Activated B cell treated with CpG ODN at 0.5 μM for 24 hours (primary cell): ENCODE data around the gene G0S2. TPM values are rescaled to one million over a fixed set of nuclear protein-coding genes. Genes with fewer than 3 reads are reported as not detected.
A peak's percentile ranks its signal among the peaks of the same experiment; 100 is the strongest.

ENCODE experiments used
- ATAC-seq: fragments of 200-7000 bp; cut with Tn5 transposase; one replicate; pipeline ENCODE4 v1.10.0; 2021; ENCODE audit warnings: low read depth, mild to moderate bottlenecking, moderate library complexity
- CTCF ChIA-PET: fragments of 350-600 bp; sonication (Branson Sonifier 250); formaldehyde crosslinking; loops from one replicate; lab custom pipeline; 2021; ENCODE audit warnings: antibody characterized with exemption; lab: Charles Lee
- POLR2A ChIA-PET: fragments of 350-600 bp; sonication (Branson Sonifier 250); formaldehyde crosslinking; loops from one replicate; lab custom pipeline; 2021; ENCODE audit warnings: antibody characterized with exemption; lab: Charles Lee
- DNase-seq: peaks from one replicate; pipeline ENCODE4 v3.0.0; 2022
- H3K27ac Mint-ChIP-seq: one replicate; pipeline ENCODE4 v1.8.0; 2020; ENCODE audit warnings: mixed read lengths
- H3K27me3 Mint-ChIP-seq: one replicate; pipeline ENCODE4 v1.8.0; 2021; ENCODE audit warnings: mixed read lengths
- H3K36me3 Mint-ChIP-seq: one replicate; pipeline ENCODE4 v1.8.0; 2021; ENCODE audit warnings: low read depth, mixed read lengths
- H3K4me1 Mint-ChIP-seq: one replicate; pipeline ENCODE4 v1.8.0; 2021; ENCODE audit warnings: mixed read lengths
- H3K4me3 Mint-ChIP-seq: one replicate; pipeline ENCODE4 v1.8.0; 2020; ENCODE audit warnings: mild to moderate bottlenecking, mixed read lengths
- H3K9me3 Mint-ChIP-seq: one replicate; pipeline ENCODE4 v1.8.0; 2020; ENCODE audit warnings: mixed read lengths
- intact Hi-C: fragments of 100-400 bp; cut with micrococcal nuclease; formaldehyde crosslinking; loops from one replicate; pipeline ENCODE4 v1.15.1; 2024
- total RNA-seq: library from RNA; stranded (reverse); gene quantifications from 2 replicates; pipeline ENCODE4 v1.2.3, GENCODE V29; 2022
- TF ChIP-seq, protein P1 (sequence below): fragments of 200-600 bp; IDR thresholded peaks from one replicate; pipeline ENCODE4 v1.8.0; 2022; ENCODE audit warnings: antibody characterized with exemption, mild to moderate bottlenecking

G0S2 gene
- total RNA-seq, 1 donor from 2014 or later, result 2.3 TPM

DNA sequence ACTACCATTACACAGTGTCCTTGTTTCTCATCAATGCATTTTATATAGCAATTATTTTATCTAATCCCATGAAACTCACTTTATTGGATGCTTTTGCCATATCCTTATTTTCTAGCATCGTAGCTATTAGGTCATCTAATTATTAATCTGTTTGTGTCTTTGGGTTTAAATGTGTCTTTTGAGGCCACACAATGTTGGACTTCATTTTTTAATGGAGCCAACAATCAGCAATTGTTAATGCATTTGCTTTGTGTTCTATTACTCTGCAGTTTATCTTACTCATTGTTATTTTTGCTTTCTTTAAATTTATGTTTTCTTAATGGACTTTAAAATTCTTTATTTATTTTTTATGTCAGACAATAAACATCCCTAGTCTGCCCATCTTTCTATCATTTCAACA is 27.6 kb downstream of the G0S2 start:
- H3K27ac Mint-ChIP-seq, result no peak overlapping the region
- CTCF ChIA-PET, result interaction anchor here (1.4 to 1.6 kb wide), 2 partner anchors 120 to 133 kb away, joined by 4 to 5 read pairs; no protein-coding TSS in a partner anchor
- TF ChIP-seq, protein P1, sequence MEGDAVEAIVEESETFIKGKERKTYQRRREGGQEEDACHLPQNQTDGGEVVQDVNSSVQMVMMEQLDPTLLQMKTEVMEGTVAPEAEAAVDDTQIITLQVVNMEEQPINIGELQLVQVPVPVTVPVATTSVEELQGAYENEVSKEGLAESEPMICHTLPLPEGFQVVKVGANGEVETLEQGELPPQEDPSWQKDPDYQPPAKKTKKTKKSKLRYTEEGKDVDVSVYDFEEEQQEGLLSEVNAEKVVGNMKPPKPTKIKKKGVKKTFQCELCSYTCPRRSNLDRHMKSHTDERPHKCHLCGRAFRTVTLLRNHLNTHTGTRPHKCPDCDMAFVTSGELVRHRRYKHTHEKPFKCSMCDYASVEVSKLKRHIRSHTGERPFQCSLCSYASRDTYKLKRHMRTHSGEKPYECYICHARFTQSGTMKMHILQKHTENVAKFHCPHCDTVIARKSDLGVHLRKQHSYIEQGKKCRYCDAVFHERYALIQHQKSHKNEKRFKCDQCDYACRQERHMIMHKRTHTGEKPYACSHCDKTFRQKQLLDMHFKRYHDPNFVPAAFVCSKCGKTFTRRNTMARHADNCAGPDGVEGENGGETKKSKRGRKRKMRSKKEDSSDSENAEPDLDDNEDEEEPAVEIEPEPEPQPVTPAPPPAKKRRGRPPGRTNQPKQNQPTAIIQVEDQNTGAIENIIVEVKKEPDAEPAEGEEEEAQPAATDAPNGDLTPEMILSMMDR, result no peak
- intact Hi-C loops, result no loop called here
- no peaks in the 10 kb centered on the region for H3K9me3 Mint-ChIP-seq
- no peak for ATAC-seq
- POLR2A ChIA-PET, result no interaction called here
- no peaks in the 10 kb centered on the region for H3K36me3 Mint-ChIP-seq
- DNase-seq, result no peak
- H3K4me3 Mint-ChIP-seq, result no peak overlapping the region
- peaks cover 11% of the 10 kb centered on the region for H3K4me1 Mint-ChIP-seq
- H3K27me3 Mint-ChIP-seq, result peaks cover 2% of the 10 kb centered on the region

DNA sequence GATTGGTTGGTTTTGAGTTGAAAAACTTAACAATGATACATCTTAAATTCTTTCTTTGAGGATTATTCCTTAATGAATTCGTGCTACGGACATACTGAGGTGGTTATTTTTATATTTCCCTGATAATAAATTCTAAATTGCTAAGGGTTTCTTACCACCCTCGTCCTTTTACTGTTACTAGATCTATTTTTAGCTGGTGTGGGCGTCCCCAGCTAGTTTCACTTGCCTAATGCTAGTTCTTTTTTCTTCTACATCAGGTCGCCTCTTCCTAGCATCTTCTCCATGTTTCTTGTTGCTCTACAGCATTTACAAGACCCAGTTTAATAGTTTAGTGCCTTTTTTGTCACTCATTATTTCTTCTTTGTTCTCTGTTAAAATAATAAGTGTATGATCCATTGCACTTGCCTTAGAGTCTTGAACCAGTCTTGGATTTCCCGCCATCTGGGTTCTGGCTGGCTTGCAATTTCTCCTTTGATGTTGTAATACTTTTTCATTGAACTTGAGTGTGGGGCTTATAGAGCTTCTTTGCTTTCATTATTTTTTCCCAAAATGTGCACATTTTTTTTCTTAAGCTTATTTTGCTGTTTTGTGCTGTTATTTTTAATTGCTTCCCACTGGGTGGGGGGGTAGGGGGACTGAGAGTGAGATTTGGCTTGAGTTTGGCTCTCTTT is 28.8 kb downstream of the G0S2 start:
- H3K4me3 Mint-ChIP-seq, result peak overlapping the region; percentile 3
- ATAC-seq, result no peak
- TF ChIP-seq, protein P1, result no peak
- H3K27me3 Mint-ChIP-seq, result peaks cover 6% of the 10 kb centered on the region
- H3K27ac Mint-ChIP-seq, result no peak overlapping the region
- DNase-seq, result no peak
- CTCF ChIA-PET, result interaction anchor here (1.6 kb wide), 1 partner anchor 119 kb away, joined by 4 read pairs; no protein-coding TSS in a partner anchor
- no peaks in the 10 kb centered on the region for H3K36me3 Mint-ChIP-seq
- H3K9me3 Mint-ChIP-seq, result no peaks in the 10 kb centered on the region
- H3K4me1 Mint-ChIP-seq, result peaks cover 11% of the 10 kb centered on the region
- POLR2A ChIA-PET, result interaction anchor here (0.8 kb wide), 1 partner anchor 9 kb away, joined by 3 read pairs; no protein-coding TSS in a partner anchor
- intact Hi-C loops, result no loop called here

DNA sequence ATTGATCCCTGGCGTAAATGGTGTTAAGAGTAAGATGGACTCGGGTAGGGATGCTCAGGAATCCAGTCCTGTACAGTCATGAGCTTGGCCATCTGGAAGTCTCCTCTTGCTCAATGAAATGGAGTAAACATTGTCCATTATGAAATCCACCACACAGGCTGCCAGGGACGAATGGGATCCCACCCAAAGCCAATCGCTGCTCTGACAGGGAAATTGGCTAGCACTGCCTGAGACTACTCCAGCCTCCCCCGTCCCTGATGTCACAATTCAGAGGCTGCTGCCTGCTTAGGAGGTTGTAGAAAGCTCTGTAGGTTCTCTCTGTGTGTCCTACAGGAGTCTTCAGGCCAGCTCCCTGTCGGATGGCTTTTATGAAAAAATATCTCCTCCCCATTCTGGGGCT is 29.4 kb downstream of the G0S2 start, which contains the start of gene HSD11B1:
Gene HSD11B1, plus strand, starts transcription at position 263 of the 400 bp plus-strand sequence. Its CDS starts 97 bp downstream, at position 360.
- H3K9me3 Mint-ChIP-seq, result no peaks in the 10 kb centered on the region
- POLR2A ChIA-PET, result no interaction called here
- ATAC-seq (no peak), DNase-seq (no peak)
- TF ChIP-seq, protein P1, result no peak
- no peaks in the 10 kb centered on the region for H3K36me3 Mint-ChIP-seq
- intact Hi-C loops, result no loop called here
- CTCF ChIA-PET, result no interaction called here
- peaks cover 11% of the 10 kb centered on the region for H3K4me1 Mint-ChIP-seq
- peaks cover 6% of the 10 kb centered on the region for H3K27me3 Mint-ChIP-seq
- no peak within 1 kb of the TSS for H3K27ac Mint-ChIP-seq
- peak within 1 kb of the TSS; percentile 3 for H3K4me3 Mint-ChIP-seq

DNA sequence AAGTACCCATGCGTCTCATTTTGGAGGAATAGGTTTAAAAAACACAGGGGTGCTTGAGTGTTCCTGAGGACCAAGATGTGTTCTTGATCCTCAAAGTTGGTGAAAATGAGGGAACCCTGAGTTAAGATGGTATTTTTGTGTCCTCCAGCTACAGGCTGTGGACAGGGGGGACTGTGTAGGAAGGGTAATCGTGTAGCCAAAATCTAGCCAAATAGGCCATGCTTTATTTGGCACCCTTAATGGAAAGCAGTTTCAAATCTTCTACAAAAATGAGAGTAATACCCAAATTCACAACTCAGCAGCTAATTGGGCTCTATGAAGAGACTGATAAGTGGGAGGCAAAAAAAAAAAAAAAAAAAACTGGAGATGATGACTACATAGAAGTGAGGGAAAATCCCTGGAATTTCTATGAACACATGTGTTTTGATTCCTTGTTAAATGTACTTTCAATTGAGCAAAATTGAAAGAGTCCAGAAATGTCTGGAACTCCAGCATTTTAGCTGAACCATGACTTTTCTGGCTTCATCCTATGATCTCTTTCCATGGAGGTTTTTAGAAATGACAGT is 29.9 kb downstream of the G0S2 start:
- ATAC-seq (no peak), DNase-seq (no peak)
- ChIA-PET POLR2A (interaction anchor here (0.7 kb wide), 1 partner anchor 9 kb away, joined by 5 read pairs; no protein-coding TSS in a partner anchor), CTCF (no interaction called here)
- Mint-ChIP-seq H3K27ac (no peak overlapping the region), H3K36me3 (no peaks in the 10 kb centered on the region), H3K9me3 (no peaks in the 10 kb centered on the region), H3K4me3 (no peak overlapping the region), H3K27me3 (peaks cover 6% of the 10 kb centered on the region), H3K4me1 (peaks cover 11% of the 10 kb centered on the region)
- intact Hi-C loops, result no loop called here
- TF ChIP-seq, protein P1, result no peak

DNA sequence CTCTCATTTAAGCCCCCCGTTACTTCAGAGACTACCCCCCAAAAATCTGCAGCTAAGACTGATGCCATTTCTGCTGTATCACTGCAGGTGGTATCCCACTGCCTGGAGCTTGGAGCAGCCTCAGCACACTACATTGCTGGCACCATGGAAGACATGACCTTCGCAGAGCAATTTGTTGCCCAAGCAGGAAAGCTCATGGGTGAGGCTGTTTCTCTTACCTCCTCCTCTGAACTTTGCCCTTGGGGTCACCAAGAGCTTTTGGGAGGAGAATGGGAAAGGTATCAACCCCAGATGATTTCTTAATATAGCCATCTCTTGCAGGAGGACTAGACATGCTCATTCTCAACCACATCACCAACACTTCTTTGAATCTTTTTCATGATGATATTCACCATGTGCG is 31.4 kb downstream of the G0S2 start:
- ATAC-seq (no peak), DNase-seq (no peak)
- H3K27me3 Mint-ChIP-seq, result peaks cover 9% of the 10 kb centered on the region
- no peaks in the 10 kb centered on the region for H3K36me3 Mint-ChIP-seq
- TF ChIP-seq, protein P1, result no peak
- peaks cover 11% of the 10 kb centered on the region for H3K4me1 Mint-ChIP-seq
- H3K27ac Mint-ChIP-seq, result no peak overlapping the region
- no peaks in the 10 kb centered on the region for H3K9me3 Mint-ChIP-seq
- ChIA-PET POLR2A (no interaction called here), CTCF (no interaction called here)
- H3K4me3 Mint-ChIP-seq, result no peak overlapping the region
- intact Hi-C loops, result no loop called here
